Subcutaneous abdominal adipose tissue (tissue), 5 donors: ENCODE results near the gene S1PR1.

Source experiments
- H3K27ac ChIP-seq: one replicate; pipeline ENCODE4 v1.7.0; 2013; ENCODE audit warnings: low read depth, mild to moderate bottlenecking, inconsistent platforms, low read length, moderate library complexity
- H3K27me3 ChIP-seq, 5 donors: one replicate each; pipeline ENCODE4 v1.7.0; 2013; ENCODE audit warnings: low read length in 5 of 5, inconsistent platforms in 1 of 5; ENCODE audit not compliant: control insufficient read depth in 5 of 5, insufficient read depth in 4 of 5
- H3K36me3 ChIP-seq, 5 donors: one replicate each; pipeline ENCODE4 v1.7.0; 2013; ENCODE audit warnings: low read length in 5 of 5; ENCODE audit not compliant: control insufficient read depth in 5 of 5, insufficient read depth in 5 of 5
- H3K4me1 ChIP-seq, 5 donors: one replicate each; pipeline ENCODE4 v1.7.0; 2013; ENCODE audit warnings: low read length in 5 of 5, mild to moderate bottlenecking in 3 of 5, moderate library complexity in 1 of 5; ENCODE audit not compliant: control insufficient read depth in 5 of 5, insufficient read depth in 5 of 5
- H3K4me3 ChIP-seq, 5 donors: one replicate each; pipeline ENCODE4 v1.7.0; 2013; ENCODE audit warnings: low read length in 5 of 5, low read depth in 1 of 5
- H3K9ac ChIP-seq, 5 donors: one replicate each; pipeline ENCODE4 v1.7.0; 2013; ENCODE audit warnings: low read length in 5 of 5, mild to moderate bottlenecking in 4 of 5, moderate library complexity in 3 of 5
- H3K9me3 ChIP-seq, 5 donors: one replicate each; pipeline ENCODE4 v1.7.0; 2013; ENCODE audit warnings: low read length in 5 of 5; ENCODE audit not compliant: control insufficient read depth in 5 of 5
- donor health status: healthy.
- donor health status: healthy.
- donor health status: healthy.
- donor health status: healthy.
- donor health status: healthy.

The S1PR1 gene

DNA sequence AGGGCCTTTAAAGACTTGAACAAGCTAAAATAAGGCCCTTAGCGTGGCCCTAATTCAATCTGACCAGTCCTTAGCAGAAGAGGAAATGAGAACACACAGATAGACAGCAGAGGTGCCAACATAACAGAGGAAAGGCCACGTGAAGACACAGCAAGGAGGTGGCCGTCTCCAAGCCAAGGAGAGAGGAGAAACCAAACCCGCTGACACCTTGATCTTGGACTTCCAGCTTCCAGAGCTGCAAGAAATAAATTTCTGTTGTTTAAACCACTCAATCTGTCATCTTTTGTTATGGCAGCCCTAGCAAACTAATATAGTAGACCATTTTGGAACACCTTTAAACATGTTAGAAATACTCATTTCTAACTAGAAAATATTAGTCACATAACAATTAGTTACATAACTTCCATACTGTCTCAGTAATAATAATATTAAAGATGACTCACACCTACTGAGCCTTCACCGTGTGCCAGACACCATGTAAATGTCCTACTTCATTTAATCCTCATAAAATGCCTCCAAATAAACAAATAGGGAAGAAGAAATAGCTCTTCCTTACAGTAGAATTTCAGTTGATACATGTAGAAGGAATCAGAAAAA, 47.9 kb downstream of the S1PR1 start:
- H3K9me3 ChIP-seq: no peaks in the 10 kb centered on the region
- H3K36me3 ChIP-seq: no peaks in the 10 kb centered on the region
- no peaks in the 10 kb centered on the region for H3K27me3 ChIP-seq
- H3K4me3 ChIP-seq: no peak overlapping the region
- H3K4me1 ChIP-seq: peaks cover 0 to 10% (median 4%) of the 10 kb centered on the region in 5 donors
- no peak overlapping the region for H3K27ac ChIP-seq
- H3K9ac ChIP-seq: no peak overlapping the region

DNA sequence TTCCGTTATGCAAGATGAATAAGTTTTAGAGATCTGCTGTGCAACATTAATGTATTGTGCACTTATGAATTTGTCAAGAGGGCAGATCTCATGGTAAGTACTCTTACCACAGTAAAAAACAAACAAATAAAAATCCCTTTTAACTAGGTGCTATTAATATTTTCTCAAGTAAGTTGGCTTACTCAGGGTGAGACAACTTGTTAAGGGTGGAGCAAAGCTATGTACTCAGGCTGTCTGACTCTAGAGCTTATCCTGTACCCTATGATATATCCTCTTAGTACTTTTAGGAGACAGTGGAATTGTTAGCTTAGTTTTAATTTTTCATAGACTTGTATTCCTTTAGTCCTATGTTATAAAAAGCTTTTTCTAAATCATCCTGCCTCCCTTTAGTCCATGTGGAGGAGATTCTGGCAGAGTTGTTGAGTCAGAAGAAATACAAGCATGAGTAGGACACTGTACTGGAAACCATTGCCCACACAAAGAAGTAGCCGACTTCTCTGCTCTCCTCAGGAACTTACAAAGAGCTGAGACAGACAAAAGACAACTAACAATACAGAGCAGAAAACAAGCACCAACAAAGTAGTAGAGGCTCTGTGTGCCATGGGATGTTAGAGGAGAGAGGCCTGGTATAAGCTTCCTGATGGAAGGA, 49.2 kb downstream of the S1PR1 start:
- Histone ChIP-seq H3K9ac (no peak overlapping the region), H3K4me3 (no peak overlapping the region), H3K36me3 (no peaks in the 10 kb centered on the region), H3K27ac (no peak overlapping the region), H3K9me3 (no peaks in the 10 kb centered on the region), H3K27me3 (no peaks in the 10 kb centered on the region), H3K4me1 (peaks cover 0 to 12% (median 4%) of the 10 kb centered on the region in 5 donors)

GRCh38 chr1:101288491-101288944, 51.7 kb downstream of the S1PR1 start:
- Histone ChIP-seq H3K36me3 (no peaks in the 10 kb centered on the region), H3K27me3 (no peaks in the 10 kb centered on the region), H3K4me3 (no peak overlapping the region), H3K27ac (no peak overlapping the region), H3K4me1 (peaks cover 0 to 21% (median 6%) of the 10 kb centered on the region in 5 donors), H3K9ac (no peak overlapping the region), H3K9me3 (no peaks in the 10 kb centered on the region)

DNA sequence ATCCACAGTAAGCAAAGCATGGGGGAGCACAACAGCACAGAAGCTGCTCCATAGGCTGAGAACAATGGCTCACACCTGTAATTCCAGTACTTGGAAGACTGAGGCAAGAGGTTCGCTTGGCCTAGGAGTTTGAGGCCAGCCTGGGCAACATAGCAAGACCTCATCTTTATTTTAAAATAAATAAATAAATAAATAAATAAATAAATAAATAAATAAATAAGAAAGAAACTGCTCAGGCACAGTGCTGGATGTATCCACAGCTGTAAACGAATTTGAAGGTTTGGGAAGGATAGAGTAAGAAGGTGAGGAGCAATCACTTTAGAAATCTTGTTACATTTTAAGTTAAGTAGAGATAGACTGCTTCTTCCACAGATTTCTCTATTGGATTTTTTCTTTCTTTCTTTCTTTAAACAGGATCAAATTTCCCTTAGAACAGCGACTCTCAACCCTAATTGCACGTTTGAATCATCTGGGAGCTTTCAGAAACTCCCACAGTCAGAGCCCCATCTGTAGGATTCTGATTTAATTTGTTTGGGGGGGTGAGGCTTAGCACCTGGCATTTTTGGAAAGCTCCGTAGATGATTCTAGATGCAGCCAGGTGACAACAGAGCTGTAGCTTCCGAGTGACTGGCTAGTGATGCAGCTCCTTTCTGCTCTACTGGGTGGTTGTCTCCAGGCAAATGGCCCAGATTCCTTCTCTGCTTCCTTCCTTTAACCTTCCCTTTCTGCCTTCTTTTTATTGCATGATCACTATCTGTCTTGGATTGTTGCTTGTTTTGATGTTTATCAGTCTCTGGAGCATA, 53.5 kb downstream of the S1PR1 start:
- H3K9me3 ChIP-seq: no peaks in the 10 kb centered on the region
- no peak overlapping the region for H3K27ac ChIP-seq
- no peaks in the 10 kb centered on the region for H3K36me3 ChIP-seq
- H3K27me3 ChIP-seq: no peaks in the 10 kb centered on the region
- no peak overlapping the region for H3K9ac ChIP-seq
- peaks cover 0 to 21% (median 6%) of the 10 kb centered on the region in 5 donors for H3K4me1 ChIP-seq
- no peak overlapping the region for H3K4me3 ChIP-seq
